Panc1 (cell line): ENCODE results near the gene VDR. TPM values are rescaled to one million over a fixed set of nuclear protein-coding genes. Genes with fewer than 3 reads are reported as not detected.

ENCODE experiments used
- ATAC-seq: fragments of 200-7000 bp; cut with Tn5 transposase; 2 replicates; pipeline ENCODE4 v1.9.1; 2020; ENCODE audit warnings: mild to moderate bottlenecking, moderate library complexity
- BruUV-seq: library from RNA; stranded (reverse); fragments of 400-500 nt; replicated peaks from 2 replicates; lab custom pipeline; 2021; lab: Mats Ljungman, UMichigan
- CTCF ChIA-PET: fragments of 300-600 bp; sonication (Branson Sonifier 250); formaldehyde crosslinking; loops from one replicate; lab custom pipeline; 2022; ENCODE audit warnings: antibody characterized with exemption; lab: Charles Lee
- POLR2A ChIA-PET: fragments of 300-600 bp; sonication (Branson Sonifier 250); formaldehyde crosslinking; loops from one replicate; lab custom pipeline; 2022; ENCODE audit warnings: antibody characterized with exemption; lab: Charles Lee
- DNase-seq: peaks from one replicate; pipeline ENCODE4 v3.0.0-alpha.2; 2010; ENCODE audit warnings: low read depth, low spot score
- H3K27ac ChIP-seq: 2 replicates; pipeline ENCODE4 v1.5.1; 2011; ENCODE audit warnings: mild to moderate bottlenecking, low read length, inconsistent platforms
- H3K27me3 ChIP-seq: fragments of 200-500 bp; sonication (Bioruptor generic); 2 replicates; pipeline ENCODE4 v1.6.0; 2014; ENCODE audit warnings: low read length, inconsistent platforms; ENCODE audit not compliant: control insufficient read depth, insufficient read depth
- H3K36me3 ChIP-seq: fragments of 200-500 bp; sonication (Bioruptor generic); 2 replicates; pipeline ENCODE4 v1.5.1; 2014; ENCODE audit warnings: inconsistent platforms, mild to moderate bottlenecking, low read length, moderate library complexity; ENCODE audit not compliant: control insufficient read depth, insufficient read depth
- H3K4me1 ChIP-seq: 2 replicates; pipeline ENCODE4 v1.5.1; 2011; ENCODE audit warnings: inconsistent platforms, mild to moderate bottlenecking, low read length, moderate library complexity; ENCODE audit not compliant: control insufficient read depth, insufficient read depth
- H3K4me3 ChIP-seq, 2 experiments: 2 replicates each; pipeline ENCODE4 v1.5.1; 2011 to 2012; ENCODE audit warnings: low read depth in 2 of 2, low read length in 2 of 2, mild to moderate bottlenecking in 2 of 2, inconsistent platforms in 1 of 2, moderate library complexity in 1 of 2
- H3K9me3 ChIP-seq: fragments of 200-500 bp; sonication (Bioruptor generic); 2 replicates; pipeline ENCODE4 v1.5.1; 2014; ENCODE audit warnings: low read depth, mild to moderate bottlenecking, inconsistent platforms, low read length, moderate library complexity; ENCODE audit not compliant: control insufficient read depth, insufficient read depth
- CTCF ChIP-seq: fragments of 450-650 bp; IDR thresholded peaks from 2 replicates; pipeline ENCODE4 v1.5.1; 2017; ENCODE audit warnings: mild to moderate bottlenecking
- POLR2AphosphoS5 ChIP-seq: IDR thresholded peaks from 2 replicates; pipeline ENCODE4 v1.6.1; 2012; ENCODE audit warnings: mild to moderate bottlenecking, low read depth, low read length, moderate library complexity
- REST ChIP-seq, 2 experiments: IDR thresholded peaks; 2 replicates each; pipeline ENCODE4 v1.6.1; 2011 to 2012; ENCODE audit warnings: low read depth in 2 of 2, control low read depth in 1 of 2, low read length in 1 of 2, mild to moderate bottlenecking in 1 of 2, moderate library complexity in 1 of 2; ENCODE audit not compliant: insufficient read depth in 1 of 2
- SIN3A ChIP-seq: IDR thresholded peaks from 2 replicates; pipeline ENCODE4 v1.6.1; 2012; ENCODE audit warnings: low read depth, mild to moderate bottlenecking, low read length, moderate library complexity, borderline replicate concordance; ENCODE audit not compliant: insufficient read depth
- TCF7L2 ChIP-seq: IDR thresholded peaks from 2 replicates; pipeline ENCODE4 v1.6.1; 2011; ENCODE audit warnings: mild to moderate bottlenecking, low read depth, low read length, inconsistent platforms
- in situ Hi-C: cut with HindIII; loops from 2 replicates; pipeline ENCODE4 v1.10.0; 2016; ENCODE audit warnings: low sequenced_read_pairs, low pct_unique_long_range_greater_than_20kb
- intact Hi-C: fragments of 100-400 bp; cut with micrococcal nuclease; formaldehyde crosslinking; loops from one replicate; pipeline ENCODE4 v1.10.0; 2022; ENCODE audit not compliant: unreplicated experiment
- total RNA-seq: library from RNA; stranded (reverse); gene quantifications from one replicate; pipeline ENCODE4 v1.2.1, GENCODE V29; 2021; ENCODE audit not compliant: unreplicated experiment

The VDR gene
- total RNA-seq, 1 experiment from 2014 or later: 3.0 TPM

- Histone ChIP-seq H3K9me3 (no peaks in the 10 kb centered on the region), H3K4me1 (no peaks in the 10 kb centered on the region), H3K27me3 (peaks cover 25% of the 10 kb centered on the region), H3K27ac (no peak overlapping the region), H3K36me3 (no peaks in the 10 kb centered on the region), H3K4me3 (no peak overlapping the region)
- in situ Hi-C loops: no loop called here
- ATAC-seq: no peak
- ChIA-PET CTCF (no interaction called here), POLR2A (no interaction called here)
- no peak for DNase-seq
- no TSS peak for BruUV-seq
- intact Hi-C loops: no loop called here
- TF ChIP-seq TCF7L2 (no peak), REST (IDR thresholded peaks at IDR 0.05; ENCODE audit: insufficient read depth in 1 of 2, low read depth in 2 of 2, low read length in 1 of 2) (no peak), POLR2AphosphoS5 (no peak), CTCF (no peak), SIN3A (no peak)
Measured at GRCh38 chr12:47910486-47910885, 5.7 kb upstream of the VDR start.

- in situ Hi-C loops (no loop called here), intact Hi-C loops (no loop called here)
- TF ChIP-seq CTCF: no peak
- no peak for TF ChIP-seq REST (IDR thresholded peaks at IDR 0.05; ENCODE audit: insufficient read depth in 1 of 2, low read depth in 2 of 2, low read length in 1 of 2)
- TF ChIP-seq TCF7L2: no peak
- TF ChIP-seq SIN3A: no peak
- no peak for TF ChIP-seq POLR2AphosphoS5
- ChIA-PET CTCF (no interaction called here), POLR2A (no interaction called here)
- DNase-seq (no peak), ATAC-seq (no peak)
- Histone ChIP-seq H3K36me3 (no peaks in the 10 kb centered on the region), H3K4me3 (no peak overlapping the region), H3K27ac (no peak overlapping the region), H3K27me3 (peaks cover 25% of the 10 kb centered on the region), H3K9me3 (no peaks in the 10 kb centered on the region), H3K4me1 (no peaks in the 10 kb centered on the region)
- BruUV-seq: no TSS peak
Measured at GRCh38 chr12:47909839-47910465, 5.2 kb upstream of the VDR start.
